HG02938 (cell line): ENCODE data around the gene ESR1.
"Not testable (repeated sequence)": the region's sequence is repeated elsewhere in the genome, so short reads cannot be mapped to it uniquely, and the experiment has no call there.

Experiments used
- ATAC-seq: cut with Tn5 transposase; IDR thresholded peaks from one replicate; pipeline ENCODE4 v1.9.1; 2021; ENCODE audit warnings: mild to moderate bottlenecking, moderate library complexity; ENCODE audit not compliant: unreplicated experiment

Gene ESR1

DNA sequence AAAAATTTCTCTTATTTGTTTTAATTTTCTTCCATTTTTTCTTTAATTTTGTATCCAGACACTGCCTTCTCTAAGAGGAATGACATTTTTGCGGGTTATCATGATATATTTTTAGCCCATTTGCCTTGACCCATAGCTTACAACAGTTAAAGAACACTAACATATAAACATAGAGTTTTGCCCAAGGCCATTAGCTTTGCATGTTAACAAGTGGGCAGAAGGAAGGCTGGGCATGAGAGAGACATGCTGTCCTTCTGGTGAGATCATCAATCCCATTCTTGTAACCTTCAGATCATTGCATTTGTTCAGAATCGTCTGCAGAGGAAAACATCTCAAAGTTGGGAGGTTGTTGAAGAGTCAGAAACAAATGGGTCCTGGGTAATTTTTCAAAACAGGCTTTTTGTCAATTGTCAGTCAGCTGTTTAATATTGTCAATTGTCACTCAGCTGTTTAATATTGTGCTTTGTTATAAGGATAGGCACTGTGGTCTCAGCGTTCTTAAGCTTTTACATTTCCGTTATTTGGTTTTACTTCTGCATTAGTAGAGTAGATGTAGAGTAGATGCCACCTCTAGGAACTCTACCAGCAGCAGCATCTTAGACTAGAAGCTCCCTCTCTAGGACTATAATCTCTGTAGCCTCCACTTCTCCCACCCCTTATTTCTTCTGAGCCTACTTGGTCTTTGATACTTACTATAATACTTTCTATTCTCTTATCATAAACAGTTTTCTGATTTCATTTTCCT is 243.1 kb downstream of the ESR1 start:
- no peak for ATAC-seq

DNA sequence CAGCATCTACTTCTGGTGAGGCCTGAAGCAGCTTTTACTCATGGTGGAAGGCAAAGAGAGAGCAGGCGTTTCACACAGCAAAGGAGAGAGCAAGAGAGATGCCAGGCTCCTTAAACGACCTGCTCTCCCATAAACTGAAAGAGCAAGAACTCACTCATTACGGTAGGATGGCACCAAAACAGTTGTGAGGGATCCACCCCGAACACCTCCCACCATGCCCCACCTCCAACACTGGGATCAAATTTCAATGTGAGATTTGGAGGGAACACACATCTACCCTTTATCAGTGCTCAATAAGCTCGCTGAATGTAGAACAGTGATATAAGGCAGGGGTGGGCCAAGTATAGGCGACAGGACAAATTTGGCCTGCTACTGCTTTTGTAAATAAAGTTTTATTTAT is 244.6 kb downstream of the ESR1 start:
- ATAC-seq = no peak

DNA sequence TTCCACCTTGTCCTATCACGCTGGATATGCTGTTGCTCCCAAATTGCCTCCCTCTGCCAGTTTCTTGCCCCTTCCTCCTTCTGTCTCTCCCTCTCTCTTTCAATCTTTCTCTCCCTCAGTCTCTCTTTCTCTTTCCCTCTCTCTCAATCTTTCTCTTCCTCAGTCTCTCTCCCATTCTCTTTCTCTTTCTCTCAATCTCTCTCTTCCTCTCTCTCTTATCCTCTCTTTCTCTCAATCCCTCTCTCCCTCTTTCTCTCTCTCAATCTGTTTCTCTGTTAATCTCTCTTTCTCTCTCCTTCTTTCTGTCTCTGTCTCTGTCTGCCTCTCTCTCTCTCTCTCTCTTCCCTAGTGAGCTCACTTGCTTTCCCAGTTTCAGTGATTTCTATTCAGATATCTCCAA is 245.8 kb downstream of the ESR1 start:
- ATAC-seq = no peak

DNA sequence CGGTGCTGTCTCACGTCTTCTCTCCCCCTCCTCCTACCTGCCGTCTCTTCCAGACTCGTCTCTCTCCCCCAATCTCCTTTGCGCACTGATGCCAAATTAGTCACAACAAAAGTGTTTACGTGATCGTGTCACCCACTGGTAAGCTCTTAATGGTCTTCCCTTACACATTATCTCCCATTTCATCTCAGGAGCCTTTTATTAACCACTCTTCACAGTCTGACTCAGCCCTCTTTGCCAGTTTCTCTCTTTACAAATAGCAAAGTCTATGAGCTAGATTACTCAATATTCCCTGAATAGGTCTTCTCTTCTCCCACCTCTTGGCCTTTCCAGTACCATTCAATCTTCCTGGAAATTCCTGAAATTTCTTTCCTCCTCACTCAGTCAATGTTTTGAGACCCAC is 247.0 kb downstream of the ESR1 start:
- no peak for ATAC-seq

DNA sequence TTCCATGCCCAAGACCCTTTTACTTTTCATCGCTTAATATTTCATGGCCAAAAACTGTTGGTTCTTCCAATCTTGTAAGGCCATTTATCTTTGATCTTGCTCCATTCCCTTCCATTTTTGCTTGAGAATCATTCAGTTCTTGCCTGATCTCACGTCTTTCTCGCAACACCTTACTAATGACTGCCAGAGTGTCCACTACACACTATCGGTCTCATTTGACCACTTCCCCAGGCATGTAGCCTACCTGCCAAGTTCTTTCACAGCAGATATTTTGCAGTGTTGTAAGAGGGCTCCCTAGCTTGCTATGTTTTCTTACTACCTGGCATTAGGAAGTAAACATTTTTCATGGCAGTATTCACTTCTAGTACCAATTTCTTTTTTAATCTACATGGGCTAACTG is 248.0 kb downstream of the ESR1 start:
- no peak for ATAC-seq

DNA sequence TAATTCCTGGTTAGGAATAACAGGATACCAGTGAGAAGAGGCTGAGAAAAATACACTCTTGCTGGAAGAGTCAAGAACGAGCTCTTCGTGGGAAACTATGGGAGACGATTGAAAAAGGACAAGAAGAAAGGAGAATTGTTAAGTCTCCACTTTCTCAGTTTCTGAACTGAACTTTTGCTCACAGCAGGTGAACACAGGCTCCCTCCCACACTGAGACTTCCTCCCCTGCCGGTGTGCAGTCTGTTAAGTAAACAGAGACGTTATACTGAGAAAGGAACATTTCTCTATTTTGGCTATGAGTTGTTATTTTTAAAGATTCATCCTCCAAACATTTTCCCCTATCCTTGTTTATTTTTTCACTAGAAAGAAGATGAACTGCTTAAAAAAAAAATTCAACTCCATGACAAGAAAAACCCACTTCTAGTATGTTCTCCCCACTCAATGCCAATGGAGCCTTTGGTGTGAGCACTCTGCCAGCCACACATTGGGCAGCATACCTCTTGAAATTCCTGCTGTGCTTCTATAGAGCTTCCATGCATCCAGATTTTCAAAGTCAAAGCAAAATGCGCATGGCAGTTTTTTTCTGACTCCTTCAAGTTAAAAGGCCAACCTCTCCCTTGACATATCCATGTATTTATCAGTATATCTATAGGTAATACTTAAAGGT is 250.5 kb downstream of the ESR1 start:
- no peak for ATAC-seq

DNA sequence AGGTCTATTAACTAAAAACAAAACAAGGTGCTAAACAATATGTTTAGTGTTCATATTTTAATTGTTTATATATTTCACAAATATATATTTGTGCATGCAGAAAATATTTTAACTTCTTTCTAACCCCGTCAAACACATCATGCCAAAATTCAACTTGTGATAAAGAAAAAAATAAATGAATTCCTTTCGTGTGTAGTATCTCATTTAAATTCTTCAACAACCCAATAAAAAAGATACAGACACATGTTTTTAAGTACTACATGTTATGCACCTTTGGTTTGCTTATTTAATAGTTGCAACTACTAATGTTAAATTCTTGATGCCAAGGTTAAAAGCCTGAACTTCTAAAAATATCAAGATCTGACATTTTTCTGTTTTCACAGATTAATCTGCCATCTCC is 252.4 kb downstream of the ESR1 start:
- no peak for ATAC-seq

DNA sequence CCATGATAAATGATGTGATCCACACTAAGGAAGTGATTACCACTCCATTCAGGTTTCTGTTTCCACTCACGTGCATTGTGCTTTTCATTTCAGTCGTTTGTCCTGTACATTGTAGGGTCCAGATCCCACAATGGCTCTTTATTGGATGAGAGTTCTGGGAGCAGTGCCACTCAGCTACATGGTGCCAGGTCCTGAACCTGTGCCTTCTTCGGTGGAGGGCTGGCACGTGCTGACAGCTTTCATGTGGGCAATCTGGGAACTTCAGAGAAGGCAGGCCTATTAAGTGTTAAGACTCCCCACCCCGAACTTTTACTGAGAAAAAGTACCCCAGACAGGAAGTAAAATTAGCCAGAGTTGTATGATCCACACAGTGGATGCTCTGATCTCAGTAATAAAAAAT is 255.0 kb downstream of the ESR1 start:
- no peak for ATAC-seq

DNA sequence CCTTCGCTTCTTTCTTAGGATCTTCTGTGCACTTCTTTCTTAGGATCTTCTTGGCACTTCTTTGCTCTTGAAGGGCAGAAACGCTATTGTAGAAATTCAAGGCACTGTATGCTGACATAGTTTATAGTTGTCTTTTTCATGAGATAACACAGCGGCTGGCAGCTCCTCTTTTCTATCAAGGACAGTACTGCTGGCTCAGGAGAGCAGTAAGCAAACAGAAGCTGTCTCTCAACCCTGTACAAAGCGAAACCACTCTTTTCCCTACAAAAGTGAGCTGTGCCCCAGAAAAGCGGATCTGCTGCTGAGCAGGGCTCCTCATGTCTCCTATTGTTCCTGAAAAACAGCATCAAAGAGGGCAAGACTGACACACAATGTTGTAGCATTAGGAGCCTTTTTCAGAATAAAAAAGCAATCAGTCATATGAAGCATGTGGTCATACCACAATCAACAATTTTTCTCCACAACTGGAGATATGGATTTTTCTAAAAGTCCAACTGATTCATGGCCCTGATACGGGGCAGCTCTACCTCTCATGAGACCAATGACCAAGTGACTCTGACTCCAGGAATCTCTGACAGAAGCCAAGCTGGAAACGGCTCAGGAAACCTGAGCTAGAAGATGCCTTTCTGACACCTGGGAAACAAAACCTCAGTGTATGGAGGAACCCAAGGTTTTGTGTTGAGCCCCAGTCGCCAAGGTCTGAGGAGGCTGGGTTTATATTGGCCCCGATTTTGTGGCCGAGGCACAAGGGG is 255.9 kb downstream of the ESR1 start:
- no peak for ATAC-seq

DNA sequence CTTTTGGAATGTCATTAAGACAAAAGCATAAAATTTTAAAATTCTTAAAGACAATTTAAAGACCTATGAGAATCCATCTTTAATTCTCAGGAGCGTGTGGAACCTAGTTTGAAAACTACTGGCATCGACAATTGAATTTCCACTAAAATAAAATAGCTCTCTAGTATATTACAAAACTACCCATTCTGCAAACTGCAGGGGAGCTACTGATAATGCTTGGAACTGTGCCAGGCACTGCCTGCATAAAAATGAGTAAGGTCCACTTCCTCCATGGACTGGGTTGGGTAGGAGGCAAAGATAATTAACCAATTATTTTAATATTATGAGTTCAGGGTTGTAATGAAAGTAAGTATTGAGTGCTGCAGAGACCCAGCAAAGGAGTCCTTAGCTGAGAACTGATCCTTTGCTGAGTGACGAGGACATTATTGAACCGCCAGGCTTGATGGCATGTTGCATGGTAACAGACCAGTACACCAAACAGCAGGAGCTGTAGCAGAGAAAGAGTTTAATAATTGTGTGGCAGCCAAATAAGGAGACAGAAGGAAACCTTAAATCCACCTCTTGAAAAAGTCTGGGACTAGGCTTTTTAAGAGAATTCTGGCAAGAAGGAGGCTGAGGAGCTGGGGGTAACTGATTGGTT is 261.3 kb downstream of the ESR1 start:
- no peak for ATAC-seq

DNA sequence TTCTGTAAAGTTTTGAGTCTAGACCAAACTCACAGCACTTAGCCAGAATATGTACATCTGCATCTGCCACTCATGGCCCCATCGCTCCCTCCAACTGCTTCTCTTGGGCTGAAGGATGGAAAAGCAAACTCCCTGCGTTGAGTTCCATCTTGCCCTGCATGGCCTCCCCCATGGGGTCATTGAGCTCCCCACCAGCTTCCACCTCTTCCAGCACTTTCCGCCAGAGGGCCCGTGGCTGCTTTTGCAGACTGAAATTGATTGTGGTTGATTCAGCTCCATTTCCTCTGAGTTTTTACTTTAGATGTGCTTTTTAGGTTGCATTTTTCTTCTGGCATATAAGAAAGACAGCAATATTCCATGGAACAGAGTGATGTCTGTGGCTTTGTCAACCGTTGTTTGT is 263.1 kb downstream of the ESR1 start:
- no peak for ATAC-seq

DNA sequence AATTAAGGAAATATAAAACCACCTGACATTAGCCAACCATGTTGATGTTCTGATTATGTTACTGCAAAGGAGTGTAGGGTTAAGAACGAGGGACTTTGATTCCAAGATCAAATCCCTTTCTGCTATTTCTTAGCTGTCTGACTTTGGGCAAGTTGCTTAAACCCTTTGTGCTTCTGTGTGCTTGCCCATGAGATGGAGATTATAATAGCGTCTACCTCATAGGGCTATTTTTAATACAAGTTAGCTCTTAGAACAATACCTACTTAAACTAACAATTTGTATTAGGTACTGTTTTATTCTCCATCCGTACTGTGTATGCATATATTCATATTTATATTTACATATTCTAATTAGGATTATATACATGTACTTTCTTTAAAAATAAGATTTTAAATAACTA is 263.8 kb downstream of the ESR1 start:
- ATAC-seq = no peak

DNA sequence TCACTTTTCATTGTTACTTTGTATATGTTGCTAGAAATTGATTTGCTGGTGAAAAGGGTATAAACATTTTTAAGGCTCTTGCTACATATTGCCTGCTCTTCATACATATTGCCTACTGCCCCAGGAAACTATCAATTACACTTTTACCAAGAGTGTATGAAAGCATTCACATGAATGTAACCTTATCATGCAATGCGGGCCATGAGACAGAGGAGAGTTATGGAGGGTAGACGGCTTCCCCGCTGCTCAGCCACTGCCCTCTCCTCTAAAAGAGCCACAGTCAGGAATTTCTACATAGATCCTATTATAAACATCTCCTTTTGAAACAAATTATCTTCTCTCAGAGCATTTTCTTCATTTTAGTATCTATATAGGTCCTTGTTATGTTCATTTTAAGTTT is 264.4 kb downstream of the ESR1 start:
- no peak for ATAC-seq

DNA sequence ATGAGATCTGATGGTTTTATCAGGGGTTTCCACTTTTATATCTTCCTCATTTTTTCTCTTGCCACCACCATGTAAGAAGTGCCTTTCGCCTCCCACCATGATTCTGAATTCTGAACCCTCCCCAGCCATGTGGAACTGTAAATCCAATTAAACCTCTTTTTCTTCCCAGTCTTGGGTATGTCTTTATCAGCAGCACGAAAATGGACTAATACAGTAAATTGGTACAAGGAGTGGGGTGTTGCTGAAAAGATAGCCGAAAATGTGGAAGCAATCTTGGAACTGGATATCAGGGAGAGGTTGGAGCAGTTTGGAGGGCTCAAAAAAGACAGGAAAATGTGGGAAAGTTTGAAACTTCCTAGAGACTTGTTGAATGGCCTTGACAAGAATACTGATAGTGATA is 268.8 kb downstream of the ESR1 start:
- not testable (repeated sequence) for ATAC-seq

DNA sequence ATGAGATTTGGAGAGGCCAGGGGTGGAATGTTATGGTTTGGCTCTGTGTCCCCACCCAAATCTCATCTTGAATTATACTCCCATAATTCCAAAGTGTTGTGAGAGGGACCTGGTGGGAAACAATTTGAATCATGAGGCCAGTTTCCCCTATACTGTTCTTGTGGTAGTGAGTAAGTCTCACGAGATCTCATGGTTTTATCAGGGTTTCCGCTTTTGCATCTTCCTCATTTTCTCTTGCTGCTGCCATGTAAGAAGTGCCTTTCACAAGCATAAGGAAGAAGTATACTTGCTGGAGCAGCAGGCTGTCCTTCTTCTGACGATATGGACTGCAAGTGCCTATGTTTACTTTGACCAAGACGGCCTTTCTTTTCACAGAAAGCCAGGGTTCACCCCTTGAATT is 270.5 kb downstream of the ESR1 start:
- no peak for ATAC-seq

DNA sequence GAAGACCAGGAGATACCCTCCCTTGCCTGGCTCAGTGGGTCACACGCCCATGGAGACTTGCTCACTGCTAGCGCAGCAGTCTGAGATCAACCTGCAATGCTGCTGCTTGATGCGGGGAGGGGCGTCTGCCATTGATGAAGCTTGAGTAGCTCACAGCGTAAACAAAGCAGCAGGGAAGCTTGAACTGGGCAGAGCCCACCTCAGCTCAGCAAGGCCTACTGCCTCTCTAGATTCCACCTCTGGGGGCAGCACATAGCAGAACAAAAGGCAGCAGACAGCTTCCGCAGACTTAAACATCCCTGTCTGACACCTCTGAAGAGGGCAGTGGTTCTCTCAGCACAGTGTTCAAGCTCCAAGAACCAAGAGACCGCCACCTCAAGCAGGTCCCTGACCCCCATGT is 271.3 kb downstream of the ESR1 start:
- no peak for ATAC-seq

DNA sequence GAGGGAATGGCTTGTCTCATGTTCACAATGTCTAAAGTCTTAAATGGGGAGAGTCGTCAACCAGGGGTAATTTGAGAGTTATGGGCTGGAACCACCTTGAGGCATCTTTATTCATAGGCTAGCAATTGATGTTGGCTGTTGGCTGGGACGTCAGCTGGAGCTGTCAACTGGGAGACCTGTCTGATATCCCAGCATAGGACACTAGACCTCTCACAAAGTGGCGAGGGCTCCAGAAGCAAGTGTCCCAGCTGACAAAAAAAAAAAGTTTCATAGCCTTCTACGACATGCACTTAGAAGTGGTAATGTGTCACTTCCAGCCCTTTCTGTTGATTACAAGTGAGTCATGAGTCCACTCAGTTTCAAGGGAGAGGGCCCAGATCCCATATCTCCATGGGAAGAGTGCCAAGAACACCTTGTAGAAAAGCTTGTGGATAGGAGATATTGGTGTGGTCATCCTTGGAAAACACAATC is 278.0 kb downstream of the ESR1 start:
- no peak for ATAC-seq

DNA sequence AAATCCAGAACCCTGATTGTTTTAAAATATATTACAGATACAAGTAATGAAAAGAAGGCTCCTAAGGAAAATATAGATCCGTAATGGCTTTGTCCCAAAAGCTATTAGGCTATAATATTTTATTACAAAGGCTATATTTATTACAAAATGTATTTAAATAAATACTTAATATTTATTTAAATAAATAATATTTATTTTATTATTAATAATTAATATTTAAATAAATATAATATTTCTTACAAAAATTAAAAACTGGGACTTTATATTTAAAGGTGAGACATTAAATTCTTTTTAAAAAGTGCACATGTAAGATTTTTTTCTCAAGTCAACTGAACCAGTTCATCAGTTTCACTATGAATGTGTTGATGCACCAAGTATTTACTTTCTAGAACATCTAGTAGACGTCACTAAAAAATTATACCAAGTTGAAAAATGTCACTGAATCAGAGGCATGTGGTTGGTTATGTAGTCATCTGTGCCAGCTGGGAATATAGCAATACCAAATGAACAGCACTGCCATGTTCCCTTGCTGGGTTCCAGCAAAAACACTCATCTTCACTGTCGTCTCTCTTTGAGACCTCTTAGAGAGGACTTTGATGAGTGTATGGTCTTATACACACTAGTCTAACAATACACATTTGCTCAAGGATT is 278.9 kb downstream of the ESR1 start:
- ATAC-seq = no peak

DNA sequence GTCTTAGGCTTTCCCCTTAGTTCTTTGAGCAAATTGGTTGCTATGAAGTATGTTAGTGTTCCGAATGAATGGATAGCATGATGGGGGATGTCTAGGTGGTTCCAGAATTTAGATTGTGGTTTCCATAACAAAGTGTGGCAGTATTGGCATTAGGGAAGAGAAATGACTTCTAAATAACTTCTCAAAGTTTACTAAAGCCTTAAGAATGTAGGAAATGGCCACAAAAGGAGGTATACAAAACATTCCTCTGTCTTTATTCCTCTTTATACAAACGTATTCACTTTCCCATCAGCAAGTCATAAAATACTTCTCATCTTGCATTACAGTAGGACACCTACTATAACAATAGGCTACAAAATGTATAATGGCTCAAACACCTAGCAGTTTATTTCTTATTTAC is 279.6 kb downstream of the ESR1 start:
- no peak for ATAC-seq

DNA sequence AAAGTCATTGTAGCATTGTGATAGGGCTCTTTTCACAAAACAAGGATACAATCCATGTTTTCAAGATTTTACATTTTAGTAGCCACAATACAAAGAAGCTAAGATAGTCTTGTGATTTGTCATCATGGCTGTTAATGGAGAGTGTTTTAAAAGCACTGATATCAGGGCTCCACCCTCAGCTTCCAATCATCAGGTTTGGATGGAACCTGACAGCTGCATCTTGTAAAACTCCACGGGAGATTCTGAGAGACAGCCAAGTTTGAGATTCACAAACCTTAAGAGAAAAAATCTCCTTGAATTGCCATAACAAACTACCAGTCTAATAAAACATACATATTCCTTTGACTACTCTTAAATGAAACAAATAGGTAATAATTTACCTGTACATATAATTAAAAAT is 280.2 kb downstream of the ESR1 start:
- ATAC-seq = no peak

DNA sequence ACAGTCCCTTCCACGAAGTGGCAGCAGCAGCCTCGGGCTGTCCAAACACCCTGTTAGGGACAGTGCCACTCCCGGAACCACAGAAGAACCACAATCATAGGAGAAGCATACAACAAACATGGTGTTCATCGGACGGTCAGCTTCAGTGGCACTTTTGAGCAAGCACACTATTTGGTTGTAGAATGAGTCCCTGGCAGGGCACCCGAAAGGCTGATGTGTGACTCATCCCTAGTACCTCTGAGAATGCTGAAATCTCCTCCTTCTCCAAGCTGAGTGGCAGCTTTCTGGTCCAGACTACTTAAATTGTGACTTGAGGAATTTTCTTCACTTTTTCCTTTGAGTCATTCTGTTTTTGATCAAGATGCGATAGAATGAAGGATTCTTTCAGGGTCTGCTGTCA is 282.5 kb downstream of the ESR1 start:
- ATAC-seq = no peak
